ENCODE measurements around the gene EFHC1.
"Not testable (repeated sequence)": the region's sequence is repeated elsewhere in the genome, so short reads cannot be mapped to it uniquely, and the experiment has no call there.

- TF ChIP-seq CTCF (IDR thresholded peaks at IDR 0.05; ENCODE audit: low read depth, low read length, poor library complexity, severe bottlenecking); EZH2phosphoT487 (IDR thresholded peaks at IDR 0.05; ENCODE audit: borderline replicate concordance, low read length): not testable (repeated sequence)
Observed at GRCh38 chr6:52388119-52388518, 32.0 kb upstream of the EFHC1 start.

Measured in DOHH2 (cell line).